ENCODE measurements around the gene PCDHA1. TPM values are rescaled to one million over a fixed set of nuclear protein-coding genes. Genes with fewer than 3 reads are reported as not detected.
"Not testable (repeated sequence)": the region's sequence is repeated elsewhere in the genome, so short reads cannot be mapped to it uniquely, and the experiment has no call there.

The PCDHA1 gene
- total and polyA plus RNA-seq, 8 donors: 0.06 to 0.14 (median 0.11) TPM; not detected in 4

DNA sequence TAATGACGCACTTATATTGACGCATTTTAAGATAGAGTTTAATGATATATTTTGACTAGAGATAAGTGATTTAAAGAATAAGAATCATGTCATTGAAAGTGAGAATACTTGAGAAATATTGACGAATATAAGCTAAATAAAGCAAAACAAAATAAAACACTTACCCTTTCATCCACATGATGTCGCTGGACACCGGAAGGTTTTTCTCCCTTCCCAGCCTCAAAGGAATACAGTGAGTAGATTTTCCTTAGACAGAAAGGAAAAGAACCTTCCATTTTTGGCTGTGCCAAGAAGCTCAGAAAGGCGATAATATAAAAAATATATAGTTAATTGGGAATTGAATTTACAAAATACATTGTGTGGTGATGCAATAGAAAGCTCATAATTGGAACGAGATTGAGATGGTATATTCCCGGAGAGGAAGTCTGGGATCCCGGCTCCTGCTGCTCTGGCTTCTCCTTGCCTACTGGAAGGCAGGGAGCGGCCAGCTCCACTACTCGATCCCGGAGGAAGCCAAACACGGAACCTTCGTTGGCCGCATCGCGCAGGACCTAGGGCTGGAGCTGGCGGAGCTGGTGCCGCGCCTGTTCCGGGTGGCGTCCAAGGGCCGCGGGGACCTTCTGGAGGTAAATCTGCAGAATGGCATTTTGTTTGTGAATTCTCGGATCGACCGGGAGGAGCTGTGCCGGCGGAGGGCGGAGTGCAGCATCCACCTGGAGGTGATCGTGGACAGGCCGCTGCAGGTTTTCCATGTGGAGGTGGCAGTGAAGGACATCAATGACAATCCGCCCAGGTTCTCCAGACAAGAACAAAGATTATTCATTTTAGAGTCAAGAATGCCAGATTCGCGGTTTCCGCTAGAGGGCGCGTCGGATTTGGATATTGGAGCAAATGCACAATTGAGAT lies 35.7 kb downstream of the PCDHA1 start, which contains the start of gene PCDHA5:
Gene PCDHA5 (plus strand): TSS at position 239 of the 906 bp plus-strand sequence.
- TF ChIP-seq, protein P1, sequence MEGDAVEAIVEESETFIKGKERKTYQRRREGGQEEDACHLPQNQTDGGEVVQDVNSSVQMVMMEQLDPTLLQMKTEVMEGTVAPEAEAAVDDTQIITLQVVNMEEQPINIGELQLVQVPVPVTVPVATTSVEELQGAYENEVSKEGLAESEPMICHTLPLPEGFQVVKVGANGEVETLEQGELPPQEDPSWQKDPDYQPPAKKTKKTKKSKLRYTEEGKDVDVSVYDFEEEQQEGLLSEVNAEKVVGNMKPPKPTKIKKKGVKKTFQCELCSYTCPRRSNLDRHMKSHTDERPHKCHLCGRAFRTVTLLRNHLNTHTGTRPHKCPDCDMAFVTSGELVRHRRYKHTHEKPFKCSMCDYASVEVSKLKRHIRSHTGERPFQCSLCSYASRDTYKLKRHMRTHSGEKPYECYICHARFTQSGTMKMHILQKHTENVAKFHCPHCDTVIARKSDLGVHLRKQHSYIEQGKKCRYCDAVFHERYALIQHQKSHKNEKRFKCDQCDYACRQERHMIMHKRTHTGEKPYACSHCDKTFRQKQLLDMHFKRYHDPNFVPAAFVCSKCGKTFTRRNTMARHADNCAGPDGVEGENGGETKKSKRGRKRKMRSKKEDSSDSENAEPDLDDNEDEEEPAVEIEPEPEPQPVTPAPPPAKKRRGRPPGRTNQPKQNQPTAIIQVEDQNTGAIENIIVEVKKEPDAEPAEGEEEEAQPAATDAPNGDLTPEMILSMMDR (IDR thresholded peaks at IDR 0.05): peak in 1 of 2 donors; percentile 32
- DNase-seq (peak in 1 of 4 donors; percentile 57), ATAC-seq (no peak)
- no peak within 1 kb of the TSS for H3K27ac ChIP-seq
- intact Hi-C loops (cut with DNase I): no loop called here
- peaks cover 0 to 38% of the 10 kb centered on the region in 2 donors for H3K9me3 ChIP-seq
- H3K27me3 ChIP-seq: peaks cover 6 to 62% of the 10 kb centered on the region in 2 donors
- no peaks in the 10 kb centered on the region for H3K36me3 ChIP-seq
- no peak within 1 kb of the TSS for H3K4me3 ChIP-seq
- H3K4me1 ChIP-seq: no peaks in the 10 kb centered on the region

DNA sequence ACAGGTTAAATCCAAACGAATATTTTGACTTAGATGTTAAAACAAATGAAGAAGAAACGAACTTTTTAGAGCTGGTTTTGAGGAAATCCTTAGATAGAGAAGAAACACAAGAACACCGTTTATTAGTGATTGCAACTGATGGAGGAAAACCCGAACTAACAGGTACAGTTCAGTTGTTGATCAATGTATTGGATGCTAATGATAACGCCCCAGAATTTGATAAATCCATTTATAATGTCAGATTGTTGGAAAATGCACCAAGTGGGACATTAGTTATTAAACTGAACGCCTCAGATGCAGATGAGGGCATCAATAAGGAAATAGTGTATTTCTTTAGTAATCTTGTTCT lies 36.3 kb downstream of the PCDHA1 start:
- TF ChIP-seq, protein P1 (IDR thresholded peaks at IDR 0.05): no peak
- Histone ChIP-seq H3K4me1 (no peaks in the 10 kb centered on the region), H3K36me3 (no peaks in the 10 kb centered on the region), H3K4me3 (no peak overlapping the region), H3K9me3 (peaks cover 0 to 36% of the 10 kb centered on the region in 2 donors), H3K27ac (no peak overlapping the region), H3K27me3 (peaks cover 11 to 68% of the 10 kb centered on the region in 2 donors)
- DNase-seq: no peak
- intact Hi-C loops (cut with DNase I): no loop called here
- ATAC-seq: no peak

DNA sequence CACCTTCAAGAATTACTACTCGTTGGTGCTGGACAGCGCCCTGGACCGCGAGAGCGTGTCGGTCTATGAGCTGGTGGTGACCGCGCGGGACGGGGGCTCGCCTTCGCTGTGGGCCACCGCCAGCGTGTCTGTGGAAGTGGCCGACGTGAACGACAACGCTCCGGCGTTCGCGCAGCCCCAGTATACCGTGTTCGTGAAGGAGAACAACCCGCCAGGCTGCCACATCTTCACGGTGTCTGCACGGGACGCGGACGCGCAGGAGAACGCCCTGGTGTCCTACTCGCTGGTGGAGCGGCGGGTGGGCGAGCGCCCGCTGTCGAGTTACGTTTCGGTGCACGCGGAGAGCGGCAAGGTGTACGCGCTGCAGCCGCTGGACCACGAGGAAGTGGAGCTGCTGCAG lies 37.0 kb downstream of the PCDHA1 start:
- peak in 1 of 4 donors; percentile 71 for DNase-seq
- ATAC-seq; H3K4me3 ChIP-seq; intact Hi-C loops (cut with DNase I); H3K4me1 ChIP-seq; H3K27ac ChIP-seq; H3K36me3 ChIP-seq: not testable (repeated sequence)
- Histone ChIP-seq H3K27me3 (peaks cover 18 to 75% of the 10 kb centered on the region in 2 donors), H3K9me3 (peaks cover 0 to 41% of the 10 kb centered on the region in 2 donors)

DNA sequence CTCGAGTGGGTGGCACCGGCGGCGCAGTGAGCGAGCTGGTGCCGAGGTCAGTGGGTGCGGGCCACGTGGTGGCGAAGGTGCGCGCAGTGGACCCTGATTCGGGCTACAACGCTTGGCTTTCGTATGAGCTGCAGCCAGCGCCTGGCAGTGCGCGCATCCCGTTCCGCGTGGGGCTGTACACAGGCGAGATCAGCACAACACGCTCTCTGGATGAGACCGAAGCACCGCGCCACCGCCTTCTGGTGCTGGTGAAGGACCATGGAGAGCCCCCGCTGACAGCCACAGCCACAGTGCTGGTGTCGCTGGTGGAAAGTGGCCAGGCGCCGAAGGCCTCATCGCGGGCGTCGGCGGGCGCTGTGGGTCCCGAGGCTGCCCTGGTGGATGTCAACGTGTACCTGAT lies 37.5 kb downstream of the PCDHA1 start:
- no peaks in the 10 kb centered on the region for H3K36me3 ChIP-seq
- no peak for ATAC-seq
- no peak overlapping the region for H3K4me3 ChIP-seq
- H3K27me3 ChIP-seq: peaks cover 21 to 79% of the 10 kb centered on the region in 2 donors
- H3K9me3 ChIP-seq: peaks cover 0 to 46% of the 10 kb centered on the region in 2 donors
- intact Hi-C loops (cut with DNase I): no loop called here
- DNase-seq: peak in 1 of 4 donors; percentile 72
- H3K4me1 ChIP-seq: no peaks in the 10 kb centered on the region
- TF ChIP-seq, protein P1 (IDR thresholded peaks at IDR 0.05): no peak
- H3K27ac ChIP-seq: no peak overlapping the region

DNA sequence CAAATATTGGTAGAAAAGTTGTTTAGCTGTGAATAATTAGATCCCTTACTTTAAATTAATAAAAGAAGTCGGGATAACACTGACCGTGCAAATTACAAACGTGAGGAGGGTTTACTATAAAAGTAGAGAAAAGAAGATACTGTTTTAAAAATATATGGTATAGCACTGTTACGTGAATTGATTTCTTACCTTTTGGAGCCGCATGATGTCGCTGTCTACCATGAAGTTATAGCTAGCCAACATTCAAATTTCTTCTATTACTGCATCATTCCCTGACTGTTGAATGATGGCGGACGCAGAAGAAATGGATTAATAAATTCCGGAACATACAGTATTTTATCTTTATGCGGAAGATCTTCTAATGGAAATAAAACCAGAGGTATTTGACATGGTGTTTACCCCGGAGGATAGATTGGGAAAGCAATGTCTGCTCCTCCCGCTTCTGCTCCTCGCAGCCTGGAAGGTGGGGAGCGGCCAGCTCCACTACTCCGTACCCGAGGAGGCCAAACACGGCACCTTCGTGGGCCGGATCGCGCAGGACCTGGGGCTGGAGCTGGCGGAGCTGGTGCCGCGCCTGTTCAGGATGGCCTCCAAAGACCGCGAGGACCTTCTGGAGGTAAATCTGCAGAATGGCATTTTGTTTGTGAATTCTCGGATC lies 41.9 kb downstream of the PCDHA1 start, which contains the start of gene PCDHA6:
Gene PCDHA6 (plus strand): TSS at position 257 of the 658 bp plus-strand sequence. CDS start 132 bp downstream, at position 389.
- no peak within 1 kb of the TSS for H3K4me3 ChIP-seq
- no peak within 1 kb of the TSS for H3K27ac ChIP-seq
- no peaks in the 10 kb centered on the region for H3K36me3 ChIP-seq
- peaks cover 0 to 48% of the 10 kb centered on the region in 2 donors for H3K9me3 ChIP-seq
- H3K27me3 ChIP-seq: peaks cover 21 to 81% of the 10 kb centered on the region in 2 donors
- TF ChIP-seq, protein P1 (IDR thresholded peaks at IDR 0.05): no peak
- DNase-seq (no peak), ATAC-seq (peak; percentile 30)
- intact Hi-C loops (cut with DNase I): no loop called here
- H3K4me1 ChIP-seq: no peaks in the 10 kb centered on the region

Data from left lung (tissue), 10 donors.